HCT116 (cell line): Measurements from ENCODE around the gene GPRIN2.

ENCODE experiments used
- CEBPB ChIP-seq: IDR thresholded peaks from 2 replicates; pipeline ENCODE4 v1.6.1; 2012; ENCODE audit warnings: low read depth
- CTCF ChIP-seq, 3 experiments: fragments of 200-600 bp in 1 of 3; sonication (generic) in 1 of 3; IDR thresholded peaks in 2 of 3; conservative IDR thresholded peaks in 1 of 3; 2 replicates each; pipeline ENCODE4 v1.5.1; 2012 to 2017; ENCODE audit warnings: low read depth in 2 of 3, low read length in 2 of 3, antibody characterized with exemption in 1 of 3, borderline replicate concordance in 1 of 3, control low read depth in 1 of 3, mild to moderate bottlenecking in 1 of 3, mixed read lengths in 1 of 3, mixed run types in 1 of 3, moderate library complexity in 1 of 3; ENCODE audit not compliant: insufficient read depth in 1 of 3
- EZH2 ChIP-seq: fragments of 200-600 bp; sonication (generic); IDR thresholded peaks from 2 replicates; pipeline ENCODE4 v1.6.1; 2017; ENCODE audit warnings: antibody characterized with exemption, mixed run types
- JUND ChIP-seq: IDR thresholded peaks from 2 replicates; pipeline ENCODE4 v1.6.1; 2012
- POLR2A ChIP-seq: IDR thresholded peaks from 2 replicates; pipeline ENCODE4 v1.7.0; 2011; ENCODE audit warnings: borderline replicate concordance; ENCODE audit not compliant: insufficient read depth, insufficient read length; ENCODE audit errors: extremely low read depth
- POLR2AphosphoS5 ChIP-seq: IDR thresholded peaks from 2 replicates; pipeline ENCODE4 v1.6.1; 2011; ENCODE audit warnings: mild to moderate bottlenecking, low read depth, low read length, moderate library complexity
- RAD21 ChIP-seq: IDR thresholded peaks from 2 replicates; pipeline ENCODE4 v1.6.1; 2012; ENCODE audit warnings: low read depth, mild to moderate bottlenecking
- SP1 ChIP-seq: IDR thresholded peaks from 2 replicates; pipeline ENCODE4 v1.6.1; 2012; ENCODE audit warnings: low read depth
- TCF7L2 ChIP-seq: IDR thresholded peaks from 2 replicates; pipeline ENCODE4 v1.7.0; 2011; ENCODE audit warnings: borderline replicate concordance, inconsistent platforms; ENCODE audit not compliant: insufficient read depth, insufficient read length; ENCODE audit errors: extremely low read depth
- ZNF274 ChIP-seq: fragments of 200-500 bp; sonication (Bioruptor generic); IDR thresholded peaks from 2 replicates; pipeline ENCODE4 v1.6.1; 2014; ENCODE audit warnings: mild to moderate bottlenecking, low read depth, low read length, inconsistent platforms

- TF ChIP-seq EZH2 (no peak), POLR2AphosphoS5 (no peak), CTCF (IDR thresholded peaks at IDR 0.05 in 2 of 3, conservative IDR thresholded peaks at IDR 0.05 in 1 of 3; ENCODE audit: borderline replicate concordance in 1 of 3, insufficient read depth in 1 of 3, low read depth in 2 of 3, low read length in 2 of 3) (no peak), RAD21 (no peak), JUND (no peak), ZNF274 (no peak), CEBPB (no peak), TCF7L2 (no peak), POLR2A (no peak), SP1 (no peak)
Observed at GRCh38 chr10:46528675-46529615, 27.5 kb downstream of the GPRIN2 start.
